Panc1 (cell line): ENCODE data around the gene C3orf49. TPM values are rescaled to one million over a fixed set of nuclear protein-coding genes. Genes with fewer than 3 reads are reported as not detected.

ENCODE experiments used
- ATAC-seq: fragments of 200-7000 bp; cut with Tn5 transposase; 2 replicates; pipeline ENCODE4 v1.9.1; 2020; ENCODE audit warnings: mild to moderate bottlenecking, moderate library complexity
- BruUV-seq: library from RNA; stranded (reverse); fragments of 400-500 nt; replicated peaks from 2 replicates; lab custom pipeline; 2021; lab: Mats Ljungman, UMichigan
- CTCF ChIA-PET: fragments of 300-600 bp; sonication (Branson Sonifier 250); formaldehyde crosslinking; loops from one replicate; lab custom pipeline; 2022; ENCODE audit warnings: antibody characterized with exemption; lab: Charles Lee
- POLR2A ChIA-PET: fragments of 300-600 bp; sonication (Branson Sonifier 250); formaldehyde crosslinking; loops from one replicate; lab custom pipeline; 2022; ENCODE audit warnings: antibody characterized with exemption; lab: Charles Lee
- DNase-seq: peaks from one replicate; pipeline ENCODE4 v3.0.0-alpha.2; 2010; ENCODE audit warnings: low read depth, low spot score
- H3K27ac ChIP-seq: 2 replicates; pipeline ENCODE4 v1.5.1; 2011; ENCODE audit warnings: mild to moderate bottlenecking, low read length, inconsistent platforms
- H3K27me3 ChIP-seq: fragments of 200-500 bp; sonication (Bioruptor generic); 2 replicates; pipeline ENCODE4 v1.6.0; 2014; ENCODE audit warnings: low read length, inconsistent platforms; ENCODE audit not compliant: control insufficient read depth, insufficient read depth
- H3K36me3 ChIP-seq: fragments of 200-500 bp; sonication (Bioruptor generic); 2 replicates; pipeline ENCODE4 v1.5.1; 2014; ENCODE audit warnings: inconsistent platforms, mild to moderate bottlenecking, low read length, moderate library complexity; ENCODE audit not compliant: control insufficient read depth, insufficient read depth
- H3K4me1 ChIP-seq: 2 replicates; pipeline ENCODE4 v1.5.1; 2011; ENCODE audit warnings: inconsistent platforms, mild to moderate bottlenecking, low read length, moderate library complexity; ENCODE audit not compliant: control insufficient read depth, insufficient read depth
- H3K4me3 ChIP-seq, 2 experiments: 2 replicates each; pipeline ENCODE4 v1.5.1; 2011 to 2012; ENCODE audit warnings: low read depth in 2 of 2, low read length in 2 of 2, mild to moderate bottlenecking in 2 of 2, inconsistent platforms in 1 of 2, moderate library complexity in 1 of 2
- H3K9me3 ChIP-seq: fragments of 200-500 bp; sonication (Bioruptor generic); 2 replicates; pipeline ENCODE4 v1.5.1; 2014; ENCODE audit warnings: low read depth, mild to moderate bottlenecking, inconsistent platforms, low read length, moderate library complexity; ENCODE audit not compliant: control insufficient read depth, insufficient read depth
- CTCF ChIP-seq: fragments of 450-650 bp; IDR thresholded peaks from 2 replicates; pipeline ENCODE4 v1.5.1; 2017; ENCODE audit warnings: mild to moderate bottlenecking
- POLR2AphosphoS5 ChIP-seq: IDR thresholded peaks from 2 replicates; pipeline ENCODE4 v1.6.1; 2012; ENCODE audit warnings: mild to moderate bottlenecking, low read depth, low read length, moderate library complexity
- SIN3A ChIP-seq: IDR thresholded peaks from 2 replicates; pipeline ENCODE4 v1.6.1; 2012; ENCODE audit warnings: low read depth, mild to moderate bottlenecking, low read length, moderate library complexity, borderline replicate concordance; ENCODE audit not compliant: insufficient read depth
- TCF7L2 ChIP-seq: IDR thresholded peaks from 2 replicates; pipeline ENCODE4 v1.6.1; 2011; ENCODE audit warnings: mild to moderate bottlenecking, low read depth, low read length, inconsistent platforms
- in situ Hi-C: cut with HindIII; loops from 2 replicates; pipeline ENCODE4 v1.10.0; 2016; ENCODE audit warnings: low sequenced_read_pairs, low pct_unique_long_range_greater_than_20kb
- intact Hi-C: fragments of 100-400 bp; cut with micrococcal nuclease; formaldehyde crosslinking; loops from one replicate; pipeline ENCODE4 v1.10.0; 2022; ENCODE audit not compliant: unreplicated experiment
- total RNA-seq: library from RNA; stranded (reverse); gene quantifications from one replicate; pipeline ENCODE4 v1.2.1, GENCODE V29; 2021; ENCODE audit not compliant: unreplicated experiment
- TF ChIP-seq, protein P1 (sequence below), 2 experiments: IDR thresholded peaks; 2 replicates each; pipeline ENCODE4 v1.6.1; 2011 to 2012; ENCODE audit warnings: low read depth in 2 of 2, control low read depth in 1 of 2, low read length in 1 of 2, mild to moderate bottlenecking in 1 of 2, moderate library complexity in 1 of 2; ENCODE audit not compliant: insufficient read depth in 1 of 2

C3orf49 gene
- total RNA-seq, 1 experiment from 2014 or later = not detected

- ChIA-PET POLR2A (no interaction called here), CTCF (no interaction called here)
- TF ChIP-seq CTCF (no peak), TCF7L2 (no peak), POLR2AphosphoS5 (no peak), SIN3A (no peak)
- TF ChIP-seq, protein P1, sequence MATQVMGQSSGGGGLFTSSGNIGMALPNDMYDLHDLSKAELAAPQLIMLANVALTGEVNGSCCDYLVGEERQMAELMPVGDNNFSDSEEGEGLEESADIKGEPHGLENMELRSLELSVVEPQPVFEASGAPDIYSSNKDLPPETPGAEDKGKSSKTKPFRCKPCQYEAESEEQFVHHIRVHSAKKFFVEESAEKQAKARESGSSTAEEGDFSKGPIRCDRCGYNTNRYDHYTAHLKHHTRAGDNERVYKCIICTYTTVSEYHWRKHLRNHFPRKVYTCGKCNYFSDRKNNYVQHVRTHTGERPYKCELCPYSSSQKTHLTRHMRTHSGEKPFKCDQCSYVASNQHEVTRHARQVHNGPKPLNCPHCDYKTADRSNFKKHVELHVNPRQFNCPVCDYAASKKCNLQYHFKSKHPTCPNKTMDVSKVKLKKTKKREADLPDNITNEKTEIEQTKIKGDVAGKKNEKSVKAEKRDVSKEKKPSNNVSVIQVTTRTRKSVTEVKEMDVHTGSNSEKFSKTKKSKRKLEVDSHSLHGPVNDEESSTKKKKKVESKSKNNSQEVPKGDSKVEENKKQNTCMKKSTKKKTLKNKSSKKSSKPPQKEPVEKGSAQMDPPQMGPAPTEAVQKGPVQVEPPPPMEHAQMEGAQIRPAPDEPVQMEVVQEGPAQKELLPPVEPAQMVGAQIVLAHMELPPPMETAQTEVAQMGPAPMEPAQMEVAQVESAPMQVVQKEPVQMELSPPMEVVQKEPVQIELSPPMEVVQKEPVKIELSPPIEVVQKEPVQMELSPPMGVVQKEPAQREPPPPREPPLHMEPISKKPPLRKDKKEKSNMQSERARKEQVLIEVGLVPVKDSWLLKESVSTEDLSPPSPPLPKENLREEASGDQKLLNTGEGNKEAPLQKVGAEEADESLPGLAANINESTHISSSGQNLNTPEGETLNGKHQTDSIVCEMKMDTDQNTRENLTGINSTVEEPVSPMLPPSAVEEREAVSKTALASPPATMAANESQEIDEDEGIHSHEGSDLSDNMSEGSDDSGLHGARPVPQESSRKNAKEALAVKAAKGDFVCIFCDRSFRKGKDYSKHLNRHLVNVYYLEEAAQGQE (IDR thresholded peaks at IDR 0.05; ENCODE audit: insufficient read depth in 1 of 2, low read depth in 2 of 2, low read length in 1 of 2) = no peak
- ATAC-seq (no peak), DNase-seq (no peak)
- intact Hi-C loops = no loop called here
- BruUV-seq = no TSS peak
- no peak overlapping the region for H3K4me3 ChIP-seq
- H3K27ac ChIP-seq = no peak overlapping the region
- no peaks in the 10 kb centered on the region for H3K4me1 ChIP-seq
- no peaks in the 10 kb centered on the region for H3K9me3 ChIP-seq
- H3K36me3 ChIP-seq = no peaks in the 10 kb centered on the region
- no peaks in the 10 kb centered on the region for H3K27me3 ChIP-seq
- in situ Hi-C loops = no loop called here
Observed at GRCh38 chr3:63853106-63853505, 34.0 kb downstream of the C3orf49 start.

GRCh38 chr3:63855333-63855940, 36.3 kb downstream of the C3orf49 start:
- no peak overlapping the region for H3K4me3 ChIP-seq
- H3K9me3 ChIP-seq = no peaks in the 10 kb centered on the region
- BruUV-seq = no TSS peak
- H3K27ac ChIP-seq = no peak overlapping the region
- no peaks in the 10 kb centered on the region for H3K27me3 ChIP-seq
- TF ChIP-seq, protein P1 (IDR thresholded peaks at IDR 0.05; ENCODE audit: insufficient read depth in 1 of 2, low read depth in 2 of 2, low read length in 1 of 2) = no peak
- TF ChIP-seq POLR2AphosphoS5 (no peak), CTCF (no peak), TCF7L2 (no peak), SIN3A (no peak)
- no peak for ATAC-seq
- ChIA-PET CTCF (no interaction called here), POLR2A (no interaction called here)
- no peak for DNase-seq
- H3K4me1 ChIP-seq = no peaks in the 10 kb centered on the region
- intact Hi-C loops (no loop called here), in situ Hi-C loops (no loop called here)
- no peaks in the 10 kb centered on the region for H3K36me3 ChIP-seq
